GM12878 (cell line): Measurements from ENCODE around the gene CPLX1. TPM values are rescaled to one million over a fixed set of nuclear protein-coding genes. Genes with fewer than 3 reads are reported as not detected.

Source experiments
- ATAC-seq: fragments of 200-7000 bp; cut with Tn5 transposase; 3 replicates; pipeline ENCODE4 v1.9.1; 2020; ENCODE audit warnings: mild to moderate bottlenecking, moderate library complexity
- BruUV-seq: library from RNA; stranded (reverse); fragments of 400-500 nt; replicated peaks from 2 replicates; lab custom pipeline; 2021; lab: Mats Ljungman, UMichigan
- CTCF ChIA-PET: fragments of 300-600 bp; sonication (Branson Sonifier 250); formaldehyde crosslinking; extraction: SDS; loops from one replicate; lab custom pipeline; 2021; ENCODE audit warnings: inconsistent platforms; lab: Yijun Ruan, JAX
- POLR2A ChIA-PET: fragments of 350-600 bp; formaldehyde crosslinking; extraction: SDS; loops from one replicate; lab custom pipeline; 2021; ENCODE audit warnings: inconsistent platforms; lab: Charles Lee
- RAD21 ChIA-PET: fragments of 300-600 bp; sonication (Branson Sonifier 250); formaldehyde crosslinking; loops from one replicate; lab custom pipeline; 2023; ENCODE audit warnings: antibody characterized with exemption; ENCODE audit not compliant: unreplicated experiment; lab: Charles Lee
- SMC1A ChIA-PET: fragments of 300-600 bp; sonication (Branson Sonifier 250); formaldehyde crosslinking; loops from one replicate; lab custom pipeline; 2023; ENCODE audit not compliant: unreplicated experiment, uncharacterized antibody; lab: Charles Lee
- DNase-seq: peaks from one replicate; pipeline ENCODE4 v3.0.0-alpha.2; 2011; ENCODE audit warnings: low read depth, low spot score
- FAIRE-seq: peaks from 3 replicates; lab custom pipeline; 2011; peaks lifted over from hg19 to GRCh38; lab: Jason Lieb, UNC
- H2AFZ ChIP-seq: 2 replicates; pipeline ENCODE4 v1.6.0; 2011; ENCODE audit warnings: low read depth, low read length, control low read depth; ENCODE audit not compliant: control insufficient read depth
- H3K27ac ChIP-seq: 2 replicates; pipeline ENCODE4 v1.5.1; 2011; ENCODE audit warnings: control low read depth; ENCODE audit not compliant: control insufficient read depth, insufficient read depth
- H3K27me3 ChIP-seq, 2 experiments: replicated peaks in 1 of 2; 2 replicates each; pipeline versions ENCODE4 v1.6.0 to v1.6.1; 2011; ENCODE audit warnings: low read length in 1 of 2; ENCODE audit not compliant: control insufficient read depth in 2 of 2, insufficient read depth in 2 of 2
- H3K36me3 ChIP-seq, 2 experiments: 2 replicates each; pipeline ENCODE4 v1.5.1; 2011; ENCODE audit warnings: low read length in 1 of 2; ENCODE audit not compliant: control insufficient read depth in 2 of 2, insufficient read depth in 2 of 2
- H3K4me1 ChIP-seq: 2 replicates; pipeline ENCODE4 v1.6.1; 2011; ENCODE audit warnings: mild to moderate bottlenecking, low read length, moderate library complexity, mixed read lengths; ENCODE audit not compliant: control insufficient read depth, insufficient read depth
- H3K4me2 ChIP-seq: 2 replicates; pipeline ENCODE4 v1.6.0; 2011; ENCODE audit warnings: control low read depth; ENCODE audit not compliant: control insufficient read depth, insufficient read depth
- H3K4me3 ChIP-seq: fragments of 200-600 bp; sonication (generic); 2 replicates; pipeline ENCODE4 v1.5.1; 2016
- H3K79me2 ChIP-seq: 2 replicates; pipeline ENCODE4 v1.6.0; 2011; ENCODE audit warnings: low read length; ENCODE audit not compliant: control insufficient read depth, insufficient read depth
- H3K9ac ChIP-seq: 2 replicates; pipeline ENCODE4 v1.8.0; 2011; ENCODE audit warnings: low read length, control low read depth, mixed read lengths; ENCODE audit not compliant: control insufficient read depth, insufficient read depth
- H3K9me3 ChIP-seq: replicated peaks from 3 replicates; pipeline ENCODE4 v1.5.1; 2011; ENCODE audit warnings: mild to moderate bottlenecking, low read length; ENCODE audit not compliant: control insufficient read depth, insufficient read depth
- H4K20me1 ChIP-seq: 2 replicates; pipeline ENCODE4 v1.6.0; 2011; ENCODE audit not compliant: control insufficient read depth, insufficient read depth
- CUX1 ChIP-seq: IDR thresholded peaks from 2 replicates; pipeline ENCODE4 v1.6.1; 2012; ENCODE audit warnings: improper control_type of control experiment, low read depth, low read length; ENCODE audit not compliant: insufficient replicate concordance
- IRF5 ChIP-seq: fragments of 450-650 bp; IDR thresholded peaks from 2 replicates; pipeline ENCODE4 v1.6.1; 2017; ENCODE audit warnings: borderline replicate concordance
- JUNB ChIP-seq: IDR thresholded peaks from 2 replicates; pipeline ENCODE4 v1.6.1; 2016; ENCODE audit warnings: antibody characterized with exemption, mild to moderate bottlenecking
- RFX5 ChIP-seq: IDR thresholded peaks from 2 replicates; pipeline ENCODE4 v1.6.1; 2011; ENCODE audit warnings: low read depth, low read length, improper control_type of control experiment
- WGBS: methylation state at CpG from one replicate; pipeline ENCODE4 v1.1.6; 2016; ENCODE audit warnings: low lambda C conversion rate; ENCODE audit not compliant: insufficient replicate concordance, insufficient coverage; ENCODE audit errors: missing lambda C conversion rate; 5-methylcytosine and 5-hydroxymethylcytosine counted together
- in situ Hi-C: fragments of 300-500 bp; cut with MboI; formaldehyde crosslinking; loops from 9 replicates; pipeline ENCODE4 v1.14.3; 2018; ENCODE audit warnings: mixed read lengths
- intact Hi-C: fragments of 100-400 bp; cut with micrococcal nuclease; formaldehyde crosslinking; loops from one replicate; pipeline ENCODE4 v1.14.2; 2022; ENCODE audit not compliant: unreplicated experiment
- polyA plus RNA-seq, 11 experiments: library from polyadenylated mRNA; depleted of rRNA in 4 of 11; unstranded in 6 of 11; stranded (reverse) in 5 of 11; fragments of >200 nt; fragmentation: Nextera tagmentation in 4 of 11; fragmentation: Illumina TruSeq in 1 of 11; extraction: Ambion mirVana in 4 of 11; extraction: Trizol in 1 of 11; gene quantifications; 1 replicate in 1 of 11; 2 replicates in 10 of 11; pipeline versions ENCODE4 v1.2.1 to v1.2.3, GENCODE V29; 2011 to 2016; ENCODE audit warnings: inconsistent platforms in 2 of 11, missing spikeins in 2 of 11, low read depth in 1 of 11
- total RNA-seq, 4 experiments: library from RNA; depleted of rRNA in 3 of 4; stranded (reverse); fragments of >200 nt in 3 of 4; fragmentation: Illumina TruSeq in 1 of 4; extraction: Trizol in 1 of 4; gene quantifications; 2 replicates each; pipeline versions ENCODE4 v1.2.1 to v1.2.3, GENCODE V29; 2013 to 2021

Gene CPLX1
- total and polyA plus RNA-seq, 10 of the 15 experiments (the other 5 are each of a cell fraction or from before 2014, with no cell fraction given), result 0.04 to 1.2 (median 0.13) TPM; not detected in 5

- SMC1A ChIA-PET, result no interaction called here
- Histone ChIP-seq H3K79me2 (no peaks in the 10 kb centered on the region), H4K20me1 (no peaks in the 10 kb centered on the region), H3K27ac (no peak overlapping the region), H3K36me3 (peaks cover 0 to 7% of the 10 kb centered on the region in 2 experiments; a peak in 3 of 4 replicates), H3K4me2 (no peak overlapping the region), H2AFZ (no peak overlapping the region), H3K9me3 (no peaks in the 10 kb centered on the region), H3K9ac (no peak overlapping the region), H3K4me1 (no peaks in the 10 kb centered on the region), H3K4me3 (no peak overlapping the region), H3K27me3 (no peaks in the 10 kb centered on the region)
- no peak for FAIRE-seq
- ATAC-seq, result no peak
- CTCF ChIA-PET, result no interaction called here
- no peak for DNase-seq
- POLR2A ChIA-PET, result no interaction called here
- RAD21 ChIA-PET, result no interaction called here
- in situ Hi-C loops (no loop called here), intact Hi-C loops (no loop called here)
- TF ChIP-seq CUX1 (no peak), RFX5 (no peak), IRF5 (no peak), JUNB (no peak)
- 95% methylated on average over 31 of the region's 44 CpGs for WGBS
- no TSS peak for BruUV-seq
Observed at GRCh38 chr4:744212-744841, 81.6 kb downstream of the CPLX1 start.
